Tibial artery (tissue), 4 donors: Measurements from ENCODE around the gene XPNPEP1.
A peak's percentile ranks its signal among the peaks of the same experiment; 100 is the strongest.

ENCODE experiments used
- DNase-seq, 2 donors: peaks; one replicate each; pipeline ENCODE4 v3.0.0-alpha.2; 2019
- H3K27ac ChIP-seq, 2 donors: fragments of 200-600 bp; sonication (generic) in 1 of 2; 1 replicate in 1 of 2; 2 replicates in 1 of 2; pipeline ENCODE4 v1.5.1; 2018 to 2019; ENCODE audit warnings: mild to moderate bottlenecking in 1 of 2
- H3K27me3 ChIP-seq, 2 donors: fragments of 200-600 bp; sonication (generic) in 1 of 2; one replicate each; pipeline versions ENCODE4 v1.5.1 to v1.6.0; 2016 to 2019
- H3K36me3 ChIP-seq, 3 donors: fragments of 200-600 bp; sonication (generic) in 2 of 3; one replicate each; pipeline ENCODE4 v1.5.1; 2016 to 2019; ENCODE audit warnings: mild to moderate bottlenecking in 2 of 3
- H3K4me1 ChIP-seq, 4 donors: fragments of 200-600 bp; sonication (generic) in 2 of 4; 1 replicate in 3 of 4; 2 replicates in 1 of 4; pipeline ENCODE4 v1.5.1; 2016 to 2019
- H3K4me3 ChIP-seq, 2 donors: fragments of 200-600 bp; sonication (generic) in 1 of 2; 1 replicate in 1 of 2; 2 replicates in 1 of 2; pipeline ENCODE4 v1.5.1; 2018 to 2019; ENCODE audit warnings: mild to moderate bottlenecking in 2 of 2
- H3K9me3 ChIP-seq, 3 donors: fragments of 200-600 bp; sonication (generic) in 1 of 3; one replicate each; pipeline ENCODE4 v1.5.1; 2016 to 2019
- CTCF ChIP-seq, 2 experiments: fragments of 200-600 bp in 1 of 2; fragments of 450-650 bp in 1 of 2; IDR thresholded peaks; one replicate each; pipeline ENCODE4 v1.5.1; 2017 to 2019; ENCODE audit warnings: antibody characterized with exemption in 2 of 2, mild to moderate bottlenecking in 1 of 2, moderate library complexity in 1 of 2
- intact Hi-C: fragments of 100-400 bp; cut with DNase I; formaldehyde crosslinking; loops from one replicate; pipeline ENCODE4 v1.15.0; 2023; ENCODE audit warnings: low total_unique reads

The XPNPEP1 gene

GRCh38 chr10:109956454-109957091, 33.3 kb upstream of the XPNPEP1 start:
- Histone ChIP-seq H3K27me3 (no peaks in the 10 kb centered on the region), H3K9me3 (no peaks in the 10 kb centered on the region), H3K27ac (no peak overlapping the region), H3K4me3 (no peak overlapping the region), H3K36me3 (no peaks in the 10 kb centered on the region), H3K4me1 (peaks cover 0 to 5% (median 2%) of the 10 kb centered on the region in 4 donors)
- intact Hi-C loops, result no loop called here
- DNase-seq, result no peak
- TF ChIP-seq CTCF (IDR thresholded peaks at IDR 0.05), result peak in 1 of 2 experiments; percentile 26

- H3K27ac ChIP-seq, result no peak overlapping the region
- no peaks in the 10 kb centered on the region for H3K9me3 ChIP-seq
- no peaks in the 10 kb centered on the region for H3K27me3 ChIP-seq
- no peaks in the 10 kb centered on the region for H3K36me3 ChIP-seq
- H3K4me1 ChIP-seq, result peaks cover 0 to 4% (median 0%) of the 10 kb centered on the region in 4 donors
- intact Hi-C loops, result no loop called here
- TF ChIP-seq CTCF (IDR thresholded peaks at IDR 0.05), result no peak
- no peak for DNase-seq
- H3K4me3 ChIP-seq, result no peak overlapping the region
Measured at GRCh38 chr10:109953766-109954165, 30.5 kb upstream of the XPNPEP1 start.

GRCh38 chr10:109952526-109952925, 29.2 kb upstream of the XPNPEP1 start:
- Histone ChIP-seq H3K4me1 (no peaks in the 10 kb centered on the region), H3K36me3 (no peaks in the 10 kb centered on the region), H3K27ac (no peak overlapping the region), H3K4me3 (no peak overlapping the region), H3K27me3 (no peaks in the 10 kb centered on the region), H3K9me3 (no peaks in the 10 kb centered on the region)
- intact Hi-C loops, result no loop called here
- no peak for DNase-seq
- no peak for TF ChIP-seq CTCF (IDR thresholded peaks at IDR 0.05)

GRCh38 chr10:109947111-109947920, 24.0 kb upstream of the XPNPEP1 start:
- intact Hi-C loops, result no loop called here
- Histone ChIP-seq H3K9me3 (no peaks in the 10 kb centered on the region), H3K4me1 (no peaks in the 10 kb centered on the region), H3K27me3 (no peaks in the 10 kb centered on the region), H3K36me3 (no peaks in the 10 kb centered on the region), H3K27ac (no peak overlapping the region), H3K4me3 (no peak overlapping the region)
- DNase-seq, result no peak
- TF ChIP-seq CTCF (IDR thresholded peaks at IDR 0.05), result no peak

- no peak for DNase-seq
- intact Hi-C loops, result no loop called here
Measured at GRCh38 chr10:109946680-109947079, 23.4 kb upstream of the XPNPEP1 start.

More at GRCh38 chr10:109946680-109947079, 23.4 kb upstream of the XPNPEP1 start:
- Histone ChIP-seq H3K36me3 (no peaks in the 10 kb centered on the region), H3K27ac (no peak overlapping the region), H3K4me1 (peaks cover 0 to under 1% (median 0%) of the 10 kb centered on the region in 4 donors), H3K9me3 (no peaks in the 10 kb centered on the region), H3K4me3 (no peak overlapping the region), H3K27me3 (no peaks in the 10 kb centered on the region)
- no peak for TF ChIP-seq CTCF (IDR thresholded peaks at IDR 0.05)
